ENCODE results near the gene HOXB7. TPM values are rescaled to one million over a fixed set of nuclear protein-coding genes. Genes with fewer than 3 reads are reported as not detected.

Gene HOXB7
- total RNA-seq, 1 donor from 2014 or later = 2.4 TPM

DNA sequence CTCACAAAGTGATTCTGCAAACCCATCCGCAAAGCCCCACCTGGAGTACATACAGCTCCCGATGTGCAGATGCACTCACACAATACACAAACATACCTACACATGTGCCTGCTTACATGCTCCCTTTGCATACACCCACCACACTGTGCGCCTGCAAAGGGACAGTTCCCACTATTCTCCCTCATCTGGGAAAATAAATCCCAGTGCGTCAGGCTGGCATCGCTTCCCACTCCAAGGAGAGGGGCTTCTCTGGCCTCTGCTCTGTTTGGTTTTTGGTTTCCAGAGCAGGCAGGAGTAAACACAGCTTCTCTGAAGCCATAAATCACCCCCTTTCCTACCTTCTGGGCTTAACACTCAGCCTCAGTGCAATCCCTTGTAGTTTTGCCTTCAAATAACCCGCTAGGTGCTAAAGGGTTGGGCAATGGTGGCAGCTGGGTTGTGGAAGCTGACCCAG is 47.4 kb downstream of the HOXB7 start:
- no peaks in the 10 kb centered on the region for H3K36me3 ChIP-seq
- DNase-seq = no peak
- no peak for ATAC-seq
- peaks cover 51% of the 10 kb centered on the region for H3K27me3 ChIP-seq (ENCODE audit: low read depth)
- H3K4me3 ChIP-seq = peak overlapping the region; percentile 39
- TF ChIP-seq, protein P1, sequence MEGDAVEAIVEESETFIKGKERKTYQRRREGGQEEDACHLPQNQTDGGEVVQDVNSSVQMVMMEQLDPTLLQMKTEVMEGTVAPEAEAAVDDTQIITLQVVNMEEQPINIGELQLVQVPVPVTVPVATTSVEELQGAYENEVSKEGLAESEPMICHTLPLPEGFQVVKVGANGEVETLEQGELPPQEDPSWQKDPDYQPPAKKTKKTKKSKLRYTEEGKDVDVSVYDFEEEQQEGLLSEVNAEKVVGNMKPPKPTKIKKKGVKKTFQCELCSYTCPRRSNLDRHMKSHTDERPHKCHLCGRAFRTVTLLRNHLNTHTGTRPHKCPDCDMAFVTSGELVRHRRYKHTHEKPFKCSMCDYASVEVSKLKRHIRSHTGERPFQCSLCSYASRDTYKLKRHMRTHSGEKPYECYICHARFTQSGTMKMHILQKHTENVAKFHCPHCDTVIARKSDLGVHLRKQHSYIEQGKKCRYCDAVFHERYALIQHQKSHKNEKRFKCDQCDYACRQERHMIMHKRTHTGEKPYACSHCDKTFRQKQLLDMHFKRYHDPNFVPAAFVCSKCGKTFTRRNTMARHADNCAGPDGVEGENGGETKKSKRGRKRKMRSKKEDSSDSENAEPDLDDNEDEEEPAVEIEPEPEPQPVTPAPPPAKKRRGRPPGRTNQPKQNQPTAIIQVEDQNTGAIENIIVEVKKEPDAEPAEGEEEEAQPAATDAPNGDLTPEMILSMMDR (IDR thresholded peaks at IDR 0.05) = no peak
- intact Hi-C loops (cut with DNase I) = no loop called here
- H3K4me1 ChIP-seq = peaks cover 53% of the 10 kb centered on the region
- H3K27ac ChIP-seq = peak overlapping the region; percentile 65
- no peaks in the 10 kb centered on the region for H3K9me3 ChIP-seq

DNA sequence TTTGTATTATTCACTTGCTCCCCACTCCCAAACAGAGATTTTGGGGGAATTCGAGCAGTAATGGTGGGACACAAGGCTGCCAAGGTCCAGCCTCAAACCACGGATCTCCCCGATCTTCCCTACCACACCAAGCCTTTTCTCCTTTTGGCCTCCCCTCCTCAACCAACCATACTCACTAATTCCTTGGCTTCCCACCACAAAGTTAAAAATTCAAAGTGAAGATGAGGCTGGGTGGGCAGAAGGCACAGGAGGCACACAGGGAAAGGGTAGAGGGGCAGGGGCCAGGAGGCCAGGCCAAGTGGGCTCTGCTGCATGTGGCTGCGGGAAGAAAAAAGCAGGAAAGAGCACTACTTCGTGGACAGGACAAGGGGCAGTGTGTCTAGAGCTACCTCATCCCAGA is 47.9 kb downstream of the HOXB7 start:
- ATAC-seq = no peak
- Histone ChIP-seq H3K27me3 (ENCODE audit: low read depth) (peaks cover 46% of the 10 kb centered on the region), H3K36me3 (no peaks in the 10 kb centered on the region), H3K27ac (peak overlapping the region; percentile 11), H3K9me3 (no peaks in the 10 kb centered on the region), H3K4me1 (peaks cover 51% of the 10 kb centered on the region), H3K4me3 (no peak overlapping the region)
- TF ChIP-seq, protein P1 (IDR thresholded peaks at IDR 0.05) = no peak
- intact Hi-C loops (cut with DNase I) = no loop called here
- DNase-seq = no peak

DNA sequence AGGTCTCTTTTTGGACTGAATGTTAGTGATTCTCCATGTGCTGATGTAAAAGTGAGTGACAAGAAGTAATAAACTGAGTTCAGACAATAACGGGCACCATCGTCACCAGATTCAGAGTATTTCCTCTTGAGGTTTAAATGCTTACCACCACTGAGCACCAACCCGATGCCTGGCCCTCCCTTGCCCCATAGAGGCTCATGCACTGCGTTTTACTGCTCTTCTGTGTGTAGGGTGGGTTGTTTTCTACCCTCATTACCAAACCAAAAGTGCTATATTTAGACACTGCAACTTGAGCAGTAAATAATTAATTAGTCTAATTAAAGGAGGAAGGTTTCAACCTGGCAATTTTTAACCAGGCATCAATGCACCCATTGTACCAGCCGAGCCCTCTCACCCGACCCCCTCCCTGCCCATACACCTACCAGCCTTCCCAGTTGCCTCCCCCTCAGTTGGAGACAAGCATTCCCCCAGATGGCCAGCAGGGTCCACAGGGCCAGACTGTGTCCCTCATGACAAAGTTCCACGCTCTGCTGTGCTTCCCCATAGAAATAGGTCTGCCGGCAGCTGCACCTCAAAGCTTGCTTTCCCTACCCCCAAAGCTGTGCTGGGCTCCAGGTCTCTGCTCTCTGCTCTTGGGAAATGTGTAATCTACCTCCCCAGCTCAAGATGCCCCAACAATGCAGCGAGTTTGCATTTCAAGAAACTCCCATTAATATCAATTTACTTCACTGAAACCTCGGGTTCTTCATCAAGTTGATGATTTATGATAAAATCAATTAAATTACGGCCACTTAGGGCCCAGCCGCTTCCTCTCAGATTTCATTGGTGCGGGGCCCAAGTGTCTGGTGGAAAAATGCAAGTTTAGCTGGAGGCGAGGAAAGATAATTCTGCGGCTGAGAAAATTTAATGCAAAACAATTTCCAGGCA is 48.7 kb downstream of the HOXB7 start:
- no peak for ATAC-seq
- intact Hi-C loops (cut with DNase I) = no loop called here
- Histone ChIP-seq H3K4me1 (peaks cover 43% of the 10 kb centered on the region), H3K4me3 (no peak overlapping the region), H3K27me3 (ENCODE audit: low read depth) (peaks cover 39% of the 10 kb centered on the region), H3K9me3 (no peaks in the 10 kb centered on the region), H3K27ac (peak overlapping the region; percentile 11), H3K36me3 (no peaks in the 10 kb centered on the region)
- no peak for DNase-seq
- TF ChIP-seq, protein P1 (IDR thresholded peaks at IDR 0.05) = peak; percentile 7

DNA sequence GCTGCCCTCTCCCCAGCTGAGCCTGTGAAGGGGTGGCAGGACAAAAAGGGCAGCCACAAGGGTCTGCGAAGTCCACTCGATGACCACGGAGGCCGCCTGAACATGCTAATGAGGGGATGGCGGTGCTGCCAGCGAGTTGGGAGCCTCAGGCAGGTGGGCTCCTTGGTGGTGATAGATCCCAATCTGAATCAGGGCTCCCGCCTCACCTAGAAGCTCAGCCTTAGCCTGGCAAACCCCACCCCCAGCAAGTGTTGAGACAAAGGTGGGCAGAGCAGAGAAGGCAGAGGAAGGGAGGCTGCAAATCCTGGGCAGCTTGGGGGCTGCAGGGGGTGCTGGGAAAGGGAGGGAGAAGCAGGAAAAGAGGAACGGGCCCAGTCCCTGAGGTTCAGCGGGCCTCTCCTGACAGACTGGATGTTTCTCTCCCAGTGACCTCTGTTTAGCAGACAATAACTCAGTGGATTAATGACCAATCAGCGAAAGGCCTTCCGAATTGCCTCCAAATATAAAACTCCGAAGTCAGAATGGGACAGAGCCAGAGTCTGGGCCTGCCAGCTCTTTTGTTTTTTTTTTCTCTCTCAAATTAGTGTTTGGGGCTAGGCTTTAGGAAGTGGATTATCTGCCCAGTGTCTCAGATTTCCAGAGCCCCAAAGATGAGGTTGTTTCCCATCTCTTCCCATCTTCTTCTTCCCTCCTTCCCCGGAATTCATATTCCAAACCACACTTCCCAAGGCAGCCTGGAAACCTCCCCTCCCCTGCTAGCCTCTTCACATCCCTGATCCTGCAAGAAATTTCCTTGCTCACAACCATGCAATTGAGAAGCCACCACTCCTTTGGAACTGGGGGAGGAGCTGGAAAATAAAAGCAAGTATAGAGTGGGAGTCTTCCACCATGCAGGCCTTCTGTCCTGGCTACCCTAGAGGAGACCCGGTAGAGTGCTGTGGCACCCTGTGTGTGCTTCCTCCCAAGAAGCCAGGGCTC is 50.7 kb downstream of the HOXB7 start:
- Histone ChIP-seq H3K4me3 (peak overlapping the region; percentile 4), H3K4me1 (peaks cover 25% of the 10 kb centered on the region), H3K36me3 (no peaks in the 10 kb centered on the region), H3K9me3 (no peaks in the 10 kb centered on the region), H3K27ac (peak overlapping the region; percentile 68), H3K27me3 (ENCODE audit: low read depth) (peaks cover 33% of the 10 kb centered on the region)
- intact Hi-C loops (cut with DNase I) = no loop called here
- ATAC-seq = no peak
- TF ChIP-seq, protein P1 (IDR thresholded peaks at IDR 0.05) = no peak
- no peak for DNase-seq

DNA sequence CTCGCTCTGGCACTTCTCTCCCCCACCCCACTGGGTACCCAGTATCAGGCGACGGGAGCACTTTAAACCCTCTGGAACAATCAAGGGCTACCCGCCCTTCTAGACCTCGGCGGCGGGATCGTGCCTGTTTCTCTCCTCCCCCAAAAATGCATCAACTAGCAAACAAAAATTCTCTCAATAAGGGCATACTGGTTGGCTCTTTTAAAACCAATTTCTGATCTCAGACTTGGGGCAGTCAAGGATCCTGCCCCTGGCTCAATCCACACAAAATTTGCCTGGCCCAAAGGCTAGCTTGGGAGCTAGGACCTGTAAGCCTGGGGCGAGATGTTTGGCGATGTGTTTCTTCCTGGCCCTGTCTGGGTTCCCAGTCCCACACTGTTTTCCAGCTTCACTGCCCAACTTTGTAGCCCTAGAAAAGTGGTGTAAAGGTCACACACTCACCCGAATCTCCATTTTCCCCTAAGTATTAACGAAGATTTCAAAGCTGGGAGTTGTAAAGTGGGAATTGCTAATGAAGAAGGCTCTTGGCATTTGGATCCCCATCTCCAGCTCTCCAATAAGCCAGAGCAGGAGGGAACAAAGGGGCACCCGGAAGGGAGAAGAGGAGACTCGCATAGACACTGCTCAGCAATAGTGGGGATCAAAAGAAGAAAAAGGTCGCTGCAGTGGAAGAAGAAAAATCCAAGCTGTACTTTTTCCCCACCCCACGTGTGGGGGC is 51.5 kb downstream of the HOXB7 start:
- TF ChIP-seq, protein P1 (IDR thresholded peaks at IDR 0.05) = no peak
- Histone ChIP-seq H3K4me1 (peaks cover 23% of the 10 kb centered on the region), H3K4me3 (peak overlapping the region; percentile 4), H3K27ac (peak overlapping the region; percentile 68), H3K9me3 (no peaks in the 10 kb centered on the region), H3K36me3 (no peaks in the 10 kb centered on the region), H3K27me3 (ENCODE audit: low read depth) (peaks cover 34% of the 10 kb centered on the region)
- no peak for ATAC-seq
- DNase-seq = no peak
- intact Hi-C loops (cut with DNase I) = no loop called here
